HEK293T (cell line): ENCODE measurements around the gene HIBCH.
"Not testable (repeated sequence)": the region's sequence is repeated elsewhere in the genome, so short reads cannot be mapped to it uniquely, and the experiment has no call there.

Source experiments
- CTCF ChIA-PET: fragments of 350-600 bp; formaldehyde crosslinking; extraction: SDS; loops from one replicate; lab custom pipeline; 2021; ENCODE audit warnings: antibody characterized with exemption, inconsistent platforms; lab: Yijun Ruan, JAX
- POLR2A ChIA-PET: fragments of 350-600 bp; formaldehyde crosslinking; extraction: SDS; loops from one replicate; lab custom pipeline; 2020; ENCODE audit warnings: antibody characterized with exemption, inconsistent platforms; lab: Yijun Ruan, JAX
- DNase-seq: peaks from one replicate; pipeline ENCODE4 v3.0.0; 2012; ENCODE audit warnings: mixed read lengths; ENCODE audit errors: extremely low spot score
- ARNT ChIP-seq: fragments of 450-650 bp; IDR thresholded peaks from 2 replicates; pipeline ENCODE4 v1.6.1; 2017; ENCODE audit warnings: mild to moderate bottlenecking
- BHLHE40 ChIP-seq: fragments of 450-650 bp; IDR thresholded peaks from 2 replicates; pipeline ENCODE4 v1.6.1; 2016; ENCODE audit warnings: mild to moderate bottlenecking, moderate library complexity, borderline replicate concordance
- CTBP1 ChIP-seq: fragments of 450-650 bp; IDR thresholded peaks from 2 replicates; pipeline ENCODE4 v1.6.1; 2016; ENCODE audit warnings: borderline replicate concordance
- ELF4 ChIP-seq: fragments of 450-650 bp; IDR thresholded peaks from 2 replicates; pipeline ENCODE4 v1.6.1; 2017; ENCODE audit warnings: antibody characterized with exemption
- FOXA1 ChIP-seq: fragments of 450-650 bp; IDR thresholded peaks from 2 replicates; pipeline ENCODE4 v1.6.1; 2016; ENCODE audit warnings: mild to moderate bottlenecking
- FOXK2 ChIP-seq: fragments of 450-650 bp; IDR thresholded peaks from 2 replicates; pipeline ENCODE4 v1.6.1; 2016; ENCODE audit warnings: mild to moderate bottlenecking
- FOXM1 ChIP-seq: fragments of 450-650 bp; IDR thresholded peaks from 2 replicates; pipeline ENCODE4 v1.6.1; 2017; ENCODE audit warnings: mild to moderate bottlenecking, borderline replicate concordance
- HDGF ChIP-seq: fragments of 450-650 bp; IDR thresholded peaks from 2 replicates; pipeline ENCODE4 v1.6.1; 2017; ENCODE audit warnings: antibody characterized with exemption, borderline replicate concordance
- L3MBTL2 ChIP-seq: fragments of 450-650 bp; conservative IDR thresholded peaks from 2 replicates; pipeline ENCODE4 v1.6.1; 2016; ENCODE audit warnings: mild to moderate bottlenecking
- LEF1 ChIP-seq: fragments of 450-650 bp; IDR thresholded peaks from 2 replicates; pipeline ENCODE4 v1.6.1; 2017; ENCODE audit warnings: mild to moderate bottlenecking, borderline replicate concordance
- NFRKB ChIP-seq: fragments of 450-650 bp; IDR thresholded peaks from 2 replicates; pipeline ENCODE4 v1.6.1; 2016; ENCODE audit warnings: mild to moderate bottlenecking, moderate library complexity
- SP1 ChIP-seq: fragments of 450-650 bp; IDR thresholded peaks from 2 replicates; pipeline ENCODE4 v1.6.1; 2017
- SUZ12 ChIP-seq: fragments of 450-650 bp; IDR thresholded peaks from 2 replicates; pipeline ENCODE4 v1.6.1; 2016; ENCODE audit warnings: mild to moderate bottlenecking
- TARDBP ChIP-seq: fragments of 450-650 bp; IDR thresholded peaks from 2 replicates; pipeline ENCODE4 v1.6.1; 2016
- ZNF384 ChIP-seq: fragments of 450-650 bp; IDR thresholded peaks from 2 replicates; pipeline ENCODE4 v1.6.1; 2016
- TF ChIP-seq, protein P1 (sequence below): fragments of 450-650 bp; IDR thresholded peaks from 2 replicates; pipeline ENCODE4 v1.6.1; 2016

Gene HIBCH

DNA sequence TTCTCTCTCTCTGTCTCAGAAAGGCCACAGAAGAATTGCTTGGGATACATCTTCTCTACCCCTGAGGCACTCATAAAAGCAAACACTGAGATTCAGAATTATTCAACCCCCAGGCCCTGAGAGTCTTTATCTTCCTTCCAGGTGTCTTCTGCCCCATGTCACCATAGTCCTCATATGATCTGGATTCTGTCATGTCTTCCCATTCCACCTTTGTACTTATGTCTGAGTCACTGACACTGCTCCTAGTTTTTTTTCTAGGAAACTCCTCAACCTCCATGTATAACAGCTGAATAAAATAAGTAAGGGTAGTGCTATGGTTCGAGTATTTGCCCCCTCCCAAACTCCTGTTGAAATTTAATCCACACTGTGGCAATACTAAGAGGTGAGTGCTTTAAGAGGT is 11.6 kb downstream of the HIBCH start:
- CTCF ChIA-PET: no interaction called here

DNA sequence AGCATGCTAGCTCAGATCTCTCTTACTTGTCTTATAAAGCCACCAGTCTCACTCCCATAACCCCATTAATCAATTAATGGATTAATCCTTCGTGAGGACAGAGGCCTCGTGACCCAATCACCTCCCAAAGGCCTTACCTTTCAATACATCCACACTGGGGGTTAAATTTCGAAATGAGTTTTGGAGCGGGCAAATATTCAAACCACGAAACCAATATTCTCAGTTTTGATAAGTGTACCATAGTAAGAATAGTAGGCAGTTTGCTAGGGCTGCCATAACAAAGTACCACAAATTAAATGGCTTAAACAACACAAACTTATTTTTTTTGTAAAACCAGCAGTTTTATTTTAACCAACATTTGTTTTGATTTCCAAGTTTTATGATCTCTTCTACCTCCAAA is 15.2 kb downstream of the HIBCH start:
- ChIA-PET CTCF (no interaction called here), POLR2A (no interaction called here)
- TF ChIP-seq, protein P1, sequence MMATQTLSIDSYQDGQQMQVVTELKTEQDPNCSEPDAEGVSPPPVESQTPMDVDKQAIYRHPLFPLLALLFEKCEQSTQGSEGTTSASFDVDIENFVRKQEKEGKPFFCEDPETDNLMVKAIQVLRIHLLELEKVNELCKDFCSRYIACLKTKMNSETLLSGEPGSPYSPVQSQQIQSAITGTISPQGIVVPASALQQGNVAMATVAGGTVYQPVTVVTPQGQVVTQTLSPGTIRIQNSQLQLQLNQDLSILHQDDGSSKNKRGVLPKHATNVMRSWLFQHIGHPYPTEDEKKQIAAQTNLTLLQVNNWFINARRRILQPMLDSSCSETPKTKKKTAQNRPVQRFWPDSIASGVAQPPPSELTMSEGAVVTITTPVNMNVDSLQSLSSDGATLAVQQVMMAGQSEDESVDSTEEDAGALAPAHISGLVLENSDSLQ: no peak
- DNase-seq: no peak

More for the DNA sequence above, 11.6 kb downstream of the HIBCH start:
- no peak for DNase-seq
- TF ChIP-seq ELF4: no peak
- TF ChIP-seq FOXA1: no peak
- no peak for TF ChIP-seq SP1
- TF ChIP-seq SUZ12: no peak
- no peak for TF ChIP-seq ZNF384
- TF ChIP-seq FOXK2: no peak
- TF ChIP-seq LEF1: no peak
- TF ChIP-seq TARDBP: no peak
- TF ChIP-seq L3MBTL2: no peak
- no peak for TF ChIP-seq CTBP1
- TF ChIP-seq BHLHE40: no peak
- no peak for TF ChIP-seq ARNT
- TF ChIP-seq, protein P1: no peak
- POLR2A ChIA-PET: no interaction called here

DNA sequence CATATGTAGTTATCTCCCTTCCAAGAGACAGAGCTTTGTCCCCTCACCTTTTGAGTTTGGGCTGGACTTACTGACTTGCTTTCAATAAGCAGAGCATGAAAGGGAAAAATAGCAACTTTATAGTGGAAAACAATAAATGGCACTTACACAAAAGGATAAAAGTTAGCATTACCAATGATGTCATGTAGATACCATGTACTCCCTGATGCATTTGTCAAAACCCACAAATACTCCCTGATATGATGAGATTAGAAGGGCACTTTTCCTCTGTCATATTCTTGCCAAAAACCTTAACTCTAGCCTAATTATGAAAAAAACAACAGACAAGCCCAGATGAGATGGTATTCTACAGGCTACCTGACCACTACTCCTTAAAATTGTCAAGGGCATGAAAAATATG is 16.0 kb downstream of the HIBCH start:
- ChIA-PET POLR2A (no interaction called here), CTCF (no interaction called here)
- TF ChIP-seq SP1 (no peak), SUZ12 (no peak), NFRKB (no peak), ARNT (no peak), CTBP1 (no peak), LEF1 (no peak), ZNF384 (no peak), HDGF (no peak), L3MBTL2 (no peak), TARDBP (no peak), FOXA1 (no peak), ELF4 (no peak), FOXK2 (no peak), BHLHE40 (no peak)
- TF ChIP-seq, protein P1: no peak
- no peak for DNase-seq

DNA sequence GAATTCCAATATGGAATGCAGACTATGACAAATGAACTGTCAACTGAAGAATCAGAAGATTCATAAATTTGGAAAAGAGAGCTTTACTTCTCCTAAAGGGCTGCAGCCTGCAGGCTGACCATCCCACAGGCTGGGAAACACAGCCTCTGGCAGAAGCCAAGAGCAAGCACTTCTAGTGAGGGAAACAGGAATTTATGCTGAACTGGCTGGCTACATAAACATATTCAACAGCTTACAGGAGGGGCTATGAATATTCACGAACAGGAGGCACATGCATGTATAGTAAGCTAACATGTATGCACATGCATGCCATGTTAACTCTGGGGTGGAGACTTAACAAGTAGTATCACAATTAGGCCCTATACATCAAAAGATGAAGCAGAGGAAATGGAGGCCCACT is 17.6 kb downstream of the HIBCH start:
- TF ChIP-seq ZNF384: no peak
- no peak for TF ChIP-seq CTBP1
- TF ChIP-seq NFRKB: no peak
- no peak for TF ChIP-seq FOXK2
- no peak for TF ChIP-seq SP1
- no peak for TF ChIP-seq TARDBP
- TF ChIP-seq BHLHE40: no peak
- no peak for TF ChIP-seq FOXM1
- no peak for TF ChIP-seq ELF4
- TF ChIP-seq HDGF: no peak
- no peak for TF ChIP-seq FOXA1
- TF ChIP-seq, protein P1: no peak
- no peak for TF ChIP-seq SUZ12
- TF ChIP-seq ARNT: no peak
- TF ChIP-seq LEF1: no peak
- TF ChIP-seq L3MBTL2: no peak
- DNase-seq: no peak
- ChIA-PET POLR2A (no interaction called here), CTCF (no interaction called here)

GRCh38 chr2:190301032-190301431 is 18.6 kb downstream of the HIBCH start:
- no peak for DNase-seq
- POLR2A ChIA-PET: no interaction called here
- no peak for TF ChIP-seq TARDBP
- TF ChIP-seq ELF4: no peak
- TF ChIP-seq FOXK2: no peak
- TF ChIP-seq FOXM1: no peak
- no peak for TF ChIP-seq CTBP1
- no peak for TF ChIP-seq ARNT
- TF ChIP-seq ZNF384: no peak
- TF ChIP-seq SUZ12: no peak
- TF ChIP-seq, protein P1: no peak
- CTCF ChIA-PET: no interaction called here

DNA sequence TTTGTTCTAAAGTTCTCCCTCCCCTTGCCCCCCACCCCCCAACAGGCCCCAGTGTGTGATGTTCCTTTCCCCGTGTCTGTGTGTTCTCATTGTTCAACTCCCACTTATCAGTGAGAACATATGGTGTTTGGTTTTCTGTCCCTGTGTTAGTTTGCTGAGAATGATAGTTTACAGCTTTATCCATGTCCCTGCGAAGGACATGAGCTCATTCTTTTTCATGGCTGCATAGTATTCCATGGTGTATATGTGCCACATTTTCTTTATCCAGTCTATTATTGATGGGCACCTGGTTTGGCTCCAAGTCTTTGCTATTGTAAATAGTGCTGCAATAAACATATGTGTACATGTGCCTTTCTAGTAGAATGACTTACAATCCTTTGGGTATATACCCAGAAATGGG is 21.7 kb downstream of the HIBCH start:
- CTCF ChIA-PET, POLR2A ChIA-PET, DNase-seq: not testable (repeated sequence)
